ENCODE measurements around the gene OPA3. TPM values are rescaled to one million over a fixed set of nuclear protein-coding genes. Genes with fewer than 3 reads are reported as not detected.
A peak's percentile ranks its signal among the peaks of the same experiment; 100 is the strongest.
"Not testable (repeated sequence)": the region's sequence is repeated elsewhere in the genome, so short reads cannot be mapped to it uniquely, and the experiment has no call there.

The OPA3 gene
- total RNA-seq (1 to 10 TPM; 8.6 to 8.8 TPM), polyA plus RNA-seq (1 to 10 TPM; 2.0 to 2.8 TPM)
- long read RNA-seq, donor 1, full-length matches to known transcripts, result 48 of 63 reads
- long read RNA-seq, donor 1, partial matches to known transcripts, result 2 of 63 reads
- long read RNA-seq, donor 1, other reads (novel, unspliced or antisense), result 13 of 63 reads
- long read RNA-seq, donor 2, partial matches to known transcripts, result 0 of 2 reads
- long read RNA-seq, donor 2, other reads (novel, unspliced or antisense), result 2 of 2 reads

GRCh38 chr19:45584332-45585157, at the start of gene OPA3:
TSS of gene OPA3 (minus strand) at chr19:45584802. CDS start at chr19:45584764, 38 bp downstream.
- Histone ChIP-seq H3K27me3 (ENCODE audit: control insufficient read depth in 1 of 2, insufficient read depth in 2 of 2, low read length in 1 of 2) (no peaks in the 10 kb centered on the region), H3K9me3 (ENCODE audit: control insufficient read depth, low read length) (no peaks in the 10 kb centered on the region), H3K36me3 (ENCODE audit: control insufficient read depth in 1 of 2, insufficient read depth in 2 of 2, low read length in 1 of 2) (no peaks in the 10 kb centered on the region), H3K4me1 (ENCODE audit: control insufficient read depth in 1 of 2, insufficient read depth in 2 of 2, low read length in 2 of 2) (no peaks in the 10 kb centered on the region), H3K27ac (ENCODE audit: low read depth in 1 of 2, low read length in 2 of 2) (peak within 1 kb of the TSS in 1 of 2 donors; percentile 90), H3K4me3 (ENCODE audit: low read length in 2 of 2) (peak within 1 kb of the TSS; percentile 39 to 50)
- DNase-seq, result peak; percentile 100
- 0% methylated on average over 63 of the region's 63 CpGs for WGBS, 2 donors
- intact Hi-C loops (cut with DNase I), result loop anchor here in 1 of 2 donors (2.0 kb wide), 1 partner anchor 108 kb away; the partner anchor contains the start of gene QPCTL
- peak; percentile 98 for ATAC-seq (ENCODE audit: low FRiP score)

DNA sequence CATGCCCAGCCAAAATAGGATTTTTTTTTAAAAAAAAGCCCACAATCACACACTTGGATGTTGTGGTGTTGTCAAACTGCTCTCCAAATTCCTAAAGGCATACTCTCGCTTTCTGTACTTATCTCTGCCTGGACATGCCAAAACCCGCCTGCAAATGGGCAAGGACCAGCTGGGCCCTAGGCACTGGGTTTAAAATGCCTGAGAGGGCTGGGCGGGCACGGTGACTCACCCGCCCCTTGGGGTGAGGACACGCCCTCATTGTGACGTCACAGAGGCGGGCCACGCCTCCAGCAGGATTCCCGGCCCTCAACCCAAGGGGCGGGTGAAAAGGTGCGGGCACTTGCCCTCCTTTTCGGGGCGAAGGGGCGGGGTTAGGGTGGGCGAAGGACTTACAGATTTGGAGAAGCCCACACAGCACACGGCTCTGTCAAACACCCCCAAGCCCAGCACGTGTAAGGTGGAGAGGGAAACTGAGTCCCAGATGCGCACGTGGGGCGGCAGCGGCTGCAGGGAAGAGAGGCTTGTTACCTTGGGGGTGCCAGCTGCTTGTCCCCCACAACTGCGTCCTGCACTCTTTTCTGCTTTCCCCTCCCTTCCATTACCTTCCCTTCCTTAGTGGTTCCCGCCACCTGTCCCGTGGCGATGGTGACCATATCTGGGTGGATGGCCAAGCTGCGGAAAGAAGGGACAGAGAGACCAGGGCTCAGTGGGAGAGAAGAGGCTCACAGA, 48.0 kb upstream of the OPA3 start:
- WGBS, 2 donors, result 31 to 34% methylated on average over 27 of the region's 27 CpGs
- no peaks in the 10 kb centered on the region for H3K27me3 ChIP-seq (ENCODE audit: control insufficient read depth in 1 of 2, insufficient read depth in 2 of 2, low read length in 1 of 2)

DNA sequence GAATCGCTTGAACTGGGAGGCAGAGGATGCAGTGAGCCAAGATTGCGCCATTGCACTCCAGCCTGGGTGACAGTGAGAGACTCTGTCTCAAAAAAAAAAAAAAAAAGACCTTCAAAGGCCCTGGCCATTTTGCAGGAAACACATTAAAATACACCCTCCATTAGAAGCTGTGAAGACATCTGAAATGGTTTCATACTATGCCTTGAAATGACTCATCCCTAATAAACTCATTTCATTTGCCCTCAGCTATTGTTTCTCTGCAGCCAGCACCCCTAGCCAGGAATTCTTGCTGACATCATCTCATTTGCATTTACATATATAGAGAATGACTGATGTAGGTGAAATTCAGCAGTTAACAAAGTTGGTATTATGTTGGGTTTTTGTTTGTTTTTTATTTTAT, 45.9 kb upstream of the OPA3 start:
- Histone ChIP-seq H3K27ac (ENCODE audit: low read depth in 1 of 2, low read length in 2 of 2) (no peak overlapping the region), H3K4me3 (ENCODE audit: low read length in 2 of 2) (no peak overlapping the region), H3K4me1 (ENCODE audit: control insufficient read depth in 1 of 2, insufficient read depth in 2 of 2, low read length in 2 of 2) (no peaks in the 10 kb centered on the region), H3K36me3 (ENCODE audit: control insufficient read depth in 1 of 2, insufficient read depth in 2 of 2, low read length in 1 of 2) (peaks cover 0 to 2% of the 10 kb centered on the region in 2 donors), H3K9me3 (ENCODE audit: control insufficient read depth, low read length) (no peaks in the 10 kb centered on the region), H3K27me3 (ENCODE audit: control insufficient read depth in 1 of 2, insufficient read depth in 2 of 2, low read length in 1 of 2) (no peaks in the 10 kb centered on the region)
- no peak for ATAC-seq (ENCODE audit: low FRiP score)
- no peak for DNase-seq
- intact Hi-C loops (cut with DNase I), result no loop called here
- WGBS, 2 donors, result 90 to 97% methylated on average over 2 of the region's 2 CpGs

More for the DNA sequence above, 48.0 kb upstream of the OPA3 start:
- H3K36me3 ChIP-seq (ENCODE audit: control insufficient read depth in 1 of 2, insufficient read depth in 2 of 2, low read length in 1 of 2), result no peaks in the 10 kb centered on the region
- ATAC-seq (ENCODE audit: low FRiP score), result peak; percentile 89
- intact Hi-C loops (cut with DNase I), result no loop called here
- H3K27ac ChIP-seq (ENCODE audit: low read depth in 1 of 2, low read length in 2 of 2), result peak overlapping the region in 1 of 2 donors; percentile 65
- no peak overlapping the region for H3K4me3 ChIP-seq (ENCODE audit: low read length in 2 of 2)
- no peaks in the 10 kb centered on the region for H3K4me1 ChIP-seq (ENCODE audit: control insufficient read depth in 1 of 2, insufficient read depth in 2 of 2, low read length in 2 of 2)
- H3K9me3 ChIP-seq (ENCODE audit: control insufficient read depth, low read length), result no peaks in the 10 kb centered on the region
- peak; percentile 91 to 94 for DNase-seq

DNA sequence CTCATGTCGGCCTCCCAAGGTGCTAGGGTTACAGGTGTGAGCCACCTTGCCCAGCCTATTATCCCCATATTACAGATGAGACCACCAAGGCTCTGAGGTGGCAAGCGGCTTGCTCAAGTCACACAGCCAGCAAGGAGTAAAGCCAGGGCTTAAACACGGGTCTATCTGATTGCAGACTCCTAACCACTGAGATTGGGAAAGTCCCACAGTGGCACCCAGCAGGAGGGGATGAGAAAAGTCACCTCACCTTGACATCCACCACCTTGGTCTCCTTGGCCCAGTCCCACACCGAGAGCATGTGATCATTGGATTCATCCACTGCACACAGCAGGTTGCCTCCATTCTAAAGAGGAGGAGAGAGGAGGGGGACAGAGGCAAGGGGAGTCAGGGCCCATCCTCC, 45.1 kb upstream of the OPA3 start:
- Histone ChIP-seq H3K9me3 (ENCODE audit: control insufficient read depth, low read length) (no peaks in the 10 kb centered on the region), H3K4me3 (ENCODE audit: low read length in 2 of 2) (no peak overlapping the region), H3K36me3 (ENCODE audit: control insufficient read depth in 1 of 2, insufficient read depth in 2 of 2, low read length in 1 of 2) (peaks cover 0 to 2% of the 10 kb centered on the region in 2 donors), H3K27me3 (ENCODE audit: control insufficient read depth in 1 of 2, insufficient read depth in 2 of 2, low read length in 1 of 2) (no peaks in the 10 kb centered on the region), H3K4me1 (ENCODE audit: control insufficient read depth in 1 of 2, insufficient read depth in 2 of 2, low read length in 2 of 2) (no peaks in the 10 kb centered on the region), H3K27ac (ENCODE audit: low read depth in 1 of 2, low read length in 2 of 2) (no peak overlapping the region)
- ATAC-seq (ENCODE audit: low FRiP score) (no peak), DNase-seq (no peak)
- intact Hi-C loops (cut with DNase I), result no loop called here
- 93 to 95% methylated on average over 4 of the region's 4 CpGs for WGBS, 2 donors

DNA sequence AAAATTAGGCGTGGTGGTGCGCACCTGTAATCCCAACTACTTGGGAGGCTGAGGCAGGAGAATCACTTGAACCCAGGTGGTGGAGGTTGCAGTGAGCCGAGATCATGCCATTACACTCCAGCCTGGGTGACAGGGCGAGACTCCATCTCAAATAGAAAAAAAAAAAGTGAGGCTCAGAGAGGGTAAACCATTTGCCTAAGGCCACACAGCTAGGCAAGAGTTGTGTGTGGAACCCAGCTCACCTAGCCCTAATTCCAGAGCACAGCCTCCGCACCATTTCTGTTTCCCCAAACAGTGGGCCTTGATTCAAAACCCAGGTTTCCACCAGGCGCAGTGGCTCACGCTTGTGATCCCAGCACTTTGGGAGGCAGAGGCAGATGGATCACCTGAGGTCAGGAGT, 43.6 kb upstream of the OPA3 start:
- H3K9me3 ChIP-seq (ENCODE audit: control insufficient read depth, low read length); H3K4me3 ChIP-seq (ENCODE audit: low read length in 2 of 2); H3K36me3 ChIP-seq (ENCODE audit: control insufficient read depth in 1 of 2, insufficient read depth in 2 of 2, low read length in 1 of 2); H3K27ac ChIP-seq (ENCODE audit: low read depth in 1 of 2, low read length in 2 of 2); DNase-seq; intact Hi-C loops (cut with DNase I); ATAC-seq (ENCODE audit: low FRiP score); H3K4me1 ChIP-seq (ENCODE audit: control insufficient read depth in 1 of 2, insufficient read depth in 2 of 2, low read length in 2 of 2); H3K27me3 ChIP-seq (ENCODE audit: control insufficient read depth in 1 of 2, insufficient read depth in 2 of 2, low read length in 1 of 2): not testable (repeated sequence)
- WGBS, 2 donors, result 98% methylated on average over 7 of the region's 7 CpGs

DNA sequence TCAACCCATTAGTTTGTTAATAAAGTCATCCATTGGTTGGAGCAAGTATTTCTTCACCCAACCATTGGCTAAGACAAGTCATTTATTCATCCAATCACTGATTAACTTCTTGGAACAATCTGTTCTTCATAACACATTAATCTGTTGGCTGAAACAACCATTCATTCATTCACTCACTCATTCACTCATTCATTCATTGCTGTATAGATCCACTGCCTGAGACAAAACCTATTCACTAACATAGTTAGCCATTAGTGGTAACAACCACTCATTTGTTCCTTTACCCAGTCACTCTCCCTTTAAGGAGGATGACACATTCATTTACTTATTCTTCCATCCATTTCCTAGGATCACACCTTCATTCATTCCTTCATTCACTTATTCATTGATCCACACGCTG, 39.4 kb upstream of the OPA3 start:
- Histone ChIP-seq H3K9me3 (ENCODE audit: control insufficient read depth, low read length) (no peaks in the 10 kb centered on the region), H3K27ac (ENCODE audit: low read depth in 1 of 2, low read length in 2 of 2) (no peak overlapping the region), H3K36me3 (ENCODE audit: control insufficient read depth in 1 of 2, insufficient read depth in 2 of 2, low read length in 1 of 2) (peaks cover 3 to 9% of the 10 kb centered on the region in 2 donors), H3K27me3 (ENCODE audit: control insufficient read depth in 1 of 2, insufficient read depth in 2 of 2, low read length in 1 of 2) (no peaks in the 10 kb centered on the region), H3K4me3 (ENCODE audit: low read length in 2 of 2) (no peak overlapping the region), H3K4me1 (ENCODE audit: control insufficient read depth in 1 of 2, insufficient read depth in 2 of 2, low read length in 2 of 2) (no peaks in the 10 kb centered on the region)
- intact Hi-C loops (cut with DNase I), result no loop called here
- DNase-seq (no peak), ATAC-seq (ENCODE audit: low FRiP score) (no peak)
- WGBS, 2 donors, result 84 to 92% methylated on average over 1 of the region's 1 CpG

DNA sequence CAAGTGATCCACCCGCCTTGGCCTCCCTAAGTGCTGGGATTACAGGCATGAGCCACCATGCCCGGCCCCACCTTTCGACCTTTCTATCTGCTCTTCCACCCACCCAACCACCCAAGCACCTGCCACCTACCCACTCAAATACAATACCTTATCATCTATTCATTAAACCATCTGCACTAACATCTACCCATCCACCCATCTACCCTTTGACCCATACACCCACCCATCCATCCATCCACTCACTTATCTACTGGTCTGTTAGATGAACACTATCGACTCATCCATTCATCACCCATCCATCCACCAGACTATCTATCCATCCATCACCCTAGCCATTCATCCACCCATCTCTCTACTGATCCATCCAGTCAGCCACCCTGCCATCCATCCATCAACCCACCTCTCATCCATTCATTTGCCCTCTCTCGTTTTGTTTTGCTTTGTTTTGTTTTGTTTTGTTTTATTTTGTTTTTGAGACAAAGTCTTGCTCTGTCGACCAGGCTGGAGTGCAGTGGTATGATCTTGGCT, 37.4 kb upstream of the OPA3 start:
- Histone ChIP-seq H3K36me3 (ENCODE audit: control insufficient read depth in 1 of 2, insufficient read depth in 2 of 2, low read length in 1 of 2) (peaks cover 3 to 7% of the 10 kb centered on the region in 2 donors), H3K9me3 (ENCODE audit: control insufficient read depth, low read length) (no peaks in the 10 kb centered on the region), H3K27ac (ENCODE audit: low read depth in 1 of 2, low read length in 2 of 2) (no peak overlapping the region), H3K4me1 (ENCODE audit: control insufficient read depth in 1 of 2, insufficient read depth in 2 of 2, low read length in 2 of 2) (no peaks in the 10 kb centered on the region), H3K4me3 (ENCODE audit: low read length in 2 of 2) (no peak overlapping the region), H3K27me3 (ENCODE audit: control insufficient read depth in 1 of 2, insufficient read depth in 2 of 2, low read length in 1 of 2) (no peaks in the 10 kb centered on the region)
- WGBS, 2 donors, result 86% methylated on average over 6 of the region's 6 CpGs
- no peak for DNase-seq
- no peak for ATAC-seq (ENCODE audit: low FRiP score)
- intact Hi-C loops (cut with DNase I), result no loop called here

GRCh38 chr19:45621389-45621788, 36.8 kb upstream of the OPA3 start:
- peak; percentile 52 for ATAC-seq (ENCODE audit: low FRiP score)
- no peak for DNase-seq
- Histone ChIP-seq H3K9me3 (ENCODE audit: control insufficient read depth, low read length) (no peaks in the 10 kb centered on the region), H3K4me3 (ENCODE audit: low read length in 2 of 2) (no peak overlapping the region), H3K36me3 (ENCODE audit: control insufficient read depth in 1 of 2, insufficient read depth in 2 of 2, low read length in 1 of 2) (peaks cover 3 to 7% of the 10 kb centered on the region in 2 donors), H3K27ac (ENCODE audit: low read depth in 1 of 2, low read length in 2 of 2) (no peak overlapping the region), H3K4me1 (ENCODE audit: control insufficient read depth in 1 of 2, insufficient read depth in 2 of 2, low read length in 2 of 2) (no peaks in the 10 kb centered on the region), H3K27me3 (ENCODE audit: control insufficient read depth in 1 of 2, insufficient read depth in 2 of 2, low read length in 1 of 2) (no peaks in the 10 kb centered on the region)
- intact Hi-C loops (cut with DNase I), result no loop called here
- 91 to 92% methylated on average over 17 of the region's 17 CpGs for WGBS, 2 donors
